ENCODE data around the gene SLC34A2.

DNA sequence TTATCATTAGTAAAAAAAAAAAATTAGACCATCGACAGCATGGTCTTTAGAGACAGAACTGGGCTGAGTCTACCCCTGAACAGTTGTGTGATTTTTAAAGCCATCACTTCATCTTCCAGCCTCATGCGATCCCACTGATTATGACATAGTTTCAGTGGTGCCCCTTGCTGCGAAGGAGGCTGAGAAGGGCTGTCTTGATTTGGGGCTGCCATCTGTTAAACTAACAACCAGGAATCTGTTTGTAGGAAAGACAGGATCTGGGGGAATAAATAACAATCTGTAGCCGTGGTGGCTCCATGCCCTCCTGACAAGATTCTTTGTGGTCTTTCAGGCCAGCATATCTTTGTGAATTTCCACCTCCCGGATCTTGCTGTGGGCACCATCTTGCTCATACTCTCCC, 17.1 kb downstream of the SLC34A2 start:
- TF ChIP-seq CTCF (IDR thresholded peaks at IDR 0.05; ENCODE audit: low read length): no peak
- no peak for TF ChIP-seq EZH2 (IDR thresholded peaks at IDR 0.05; ENCODE audit: borderline replicate concordance, low read length)

Data from OCI-LY1 (cell line).